HG02870 (cell line): ENCODE data around the gene CCDC78.

Experiments used
- ATAC-seq: cut with Tn5 transposase; IDR thresholded peaks from one replicate; pipeline ENCODE4 v1.9.1; 2021; ENCODE audit warnings: mild to moderate bottlenecking, moderate library complexity; ENCODE audit not compliant: unreplicated experiment

CCDC78 gene

GRCh38 chr16:725463-726187 is 618 bp downstream of the CCDC78 start:
- ATAC-seq = no peak

DNA sequence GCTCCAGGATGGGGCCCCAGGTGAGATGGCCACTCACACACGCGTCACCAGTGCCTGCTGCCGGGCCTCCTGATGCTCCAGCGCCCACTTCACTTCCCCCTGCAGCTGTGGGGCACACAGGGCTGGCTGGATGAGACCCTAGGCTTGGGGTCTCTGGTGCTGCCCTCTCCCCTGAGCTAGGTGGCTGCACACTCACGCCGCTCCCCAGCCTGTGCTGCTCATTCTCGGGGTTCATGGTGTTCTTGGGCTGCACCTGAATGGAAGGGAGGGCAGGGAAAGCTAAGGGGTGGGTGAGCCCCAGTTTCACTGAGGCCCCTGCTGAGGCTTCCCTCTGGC is 1.2 kb downstream of the CCDC78 start:
- no peak for ATAC-seq

DNA sequence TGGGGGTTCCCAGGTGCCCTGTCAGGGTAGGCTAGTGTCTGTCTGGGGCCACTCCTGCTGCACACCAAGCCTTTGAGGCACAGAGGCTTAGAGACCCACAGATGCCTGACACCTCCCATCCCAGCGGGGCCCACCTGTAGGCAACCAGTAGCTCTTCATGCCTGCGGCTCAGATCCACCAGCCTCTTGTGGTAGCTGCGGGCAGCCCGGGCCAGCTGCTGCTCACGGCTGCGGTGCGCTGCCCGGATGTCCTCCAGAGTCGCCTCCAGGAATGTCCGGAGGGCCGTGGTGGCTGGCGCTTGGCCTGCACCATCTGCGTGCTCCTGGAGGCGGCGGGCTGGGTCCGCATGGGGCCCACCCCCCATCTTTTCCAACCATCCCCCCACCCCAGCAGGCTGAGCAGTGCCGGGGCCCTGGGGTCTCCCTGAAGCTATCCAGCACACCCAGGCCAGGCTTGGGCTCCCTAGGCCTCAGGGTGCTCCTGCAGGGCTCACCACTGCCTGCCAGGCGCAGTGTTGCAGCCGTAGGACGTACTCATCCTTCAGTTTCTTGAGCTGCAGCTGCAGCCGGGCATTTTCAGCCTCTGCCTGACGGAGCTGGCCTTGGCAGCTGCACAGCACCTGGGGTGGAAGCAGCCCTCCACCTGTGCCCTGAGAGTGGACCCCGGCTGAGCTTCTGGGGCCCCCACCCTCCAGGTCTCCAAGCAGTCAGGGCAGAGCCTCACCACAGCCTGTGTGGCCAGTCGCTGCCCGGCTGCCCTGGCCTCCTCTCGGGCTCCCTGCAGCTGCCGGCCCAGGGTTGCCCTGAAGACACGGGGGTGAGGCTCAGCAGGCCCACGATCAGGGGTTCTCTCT is 1.8 kb downstream of the CCDC78 start:
- ATAC-seq = no peak

DNA sequence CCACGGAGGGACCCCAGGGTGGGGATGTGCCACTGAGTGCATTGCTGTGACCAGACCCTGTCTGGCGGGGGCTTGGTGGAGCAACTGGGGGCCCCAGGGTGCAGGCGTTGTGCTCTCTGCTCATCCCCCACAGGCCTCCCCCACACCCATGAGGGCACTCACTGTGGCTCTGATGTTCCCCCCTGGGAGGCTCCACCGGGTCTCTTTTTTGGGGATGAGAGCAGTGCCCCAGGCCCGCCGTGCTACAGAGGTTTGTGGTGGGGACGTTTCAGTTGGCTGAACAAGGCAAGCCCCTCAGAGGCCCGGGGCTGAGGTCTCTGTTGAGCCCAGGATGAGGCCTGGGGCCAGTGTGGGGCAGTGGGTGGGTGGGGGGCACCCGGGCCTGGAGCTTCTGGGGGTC is 2.5 kb downstream of the CCDC78 start:
- no peak for ATAC-seq

DNA sequence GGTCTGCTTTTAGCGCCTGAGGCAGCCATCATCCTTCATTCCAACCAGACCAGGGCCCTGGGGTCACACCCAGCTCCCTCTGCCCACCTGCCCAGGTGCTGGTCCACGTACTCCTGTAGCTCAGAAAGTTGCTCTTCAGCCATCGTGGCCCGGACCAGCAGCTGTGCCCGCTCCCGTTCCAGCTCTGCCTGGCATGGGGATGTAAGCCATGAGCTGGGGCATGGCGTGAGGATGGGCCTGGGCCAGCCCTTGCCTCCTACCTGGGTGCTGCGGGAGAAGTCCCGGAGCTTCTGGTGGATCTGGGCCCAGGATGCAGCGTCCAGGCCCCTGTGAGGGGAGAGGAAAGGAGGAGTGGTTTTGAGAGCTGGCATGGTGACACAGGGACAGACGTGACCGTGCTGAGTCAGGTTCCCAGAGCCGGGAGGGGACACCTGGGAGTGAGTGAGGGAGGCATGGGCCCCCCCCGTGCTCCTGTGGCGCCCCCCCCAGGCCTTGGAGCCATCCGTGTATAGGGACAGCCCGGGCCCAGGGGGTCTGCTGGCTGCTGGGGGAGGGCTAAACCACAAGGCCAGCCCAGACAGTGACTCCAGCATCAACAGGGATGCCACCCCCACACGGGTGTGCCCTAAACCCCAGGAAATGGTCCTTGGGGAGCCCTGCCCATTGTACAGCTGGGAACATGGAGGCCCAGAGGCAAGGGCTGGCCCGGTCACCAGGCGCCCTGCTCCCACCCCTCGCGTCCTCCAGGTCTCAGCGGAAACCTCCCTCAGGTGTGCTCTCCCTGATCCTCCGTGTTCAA is 3.2 kb downstream of the CCDC78 start:
- ATAC-seq = no peak

DNA sequence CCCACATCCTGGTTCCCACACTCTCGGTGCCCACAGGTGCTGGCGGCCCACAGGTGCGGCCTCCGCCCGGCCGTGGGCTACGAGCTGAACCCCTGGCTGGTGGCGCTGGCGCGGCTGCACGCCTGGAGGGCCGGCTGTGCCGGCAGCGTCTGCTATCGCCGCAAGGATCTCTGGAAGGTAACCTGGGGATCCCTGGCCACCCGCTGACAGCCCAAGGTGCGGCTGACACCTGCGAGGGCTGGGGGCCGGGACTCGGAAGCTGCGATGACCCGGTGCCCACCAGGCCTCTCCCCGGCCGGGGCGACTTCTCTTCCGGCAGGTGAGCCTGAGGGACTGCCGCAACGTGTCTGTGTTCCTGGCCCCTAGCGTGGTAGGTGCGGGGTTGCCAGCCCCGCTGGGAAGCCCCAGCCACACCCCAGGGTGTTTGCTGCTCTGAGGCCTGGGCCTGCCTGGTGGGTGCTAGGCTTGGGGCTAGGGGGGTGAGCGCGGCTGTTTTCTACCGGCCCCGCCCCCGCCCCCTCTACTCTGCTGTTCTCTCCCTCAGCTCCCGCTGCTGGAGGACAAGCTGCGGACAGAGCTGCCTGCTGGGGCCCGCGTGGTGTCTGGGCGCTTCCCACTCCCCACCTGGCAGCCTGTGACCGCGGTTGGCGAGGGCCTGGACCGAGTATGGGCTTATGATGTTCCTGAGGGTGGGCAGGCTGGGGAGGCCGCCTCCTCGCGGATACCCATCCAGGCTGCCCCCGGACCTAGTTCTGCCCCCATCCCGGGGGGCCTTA is 4.3 kb downstream of the CCDC78 start:
- ATAC-seq = no peak

GRCh38 chr16:720990-721764 is 5.1 kb downstream of the CCDC78 start, which contains the start of gene ANTKMT:
Gene ANTKMT, plus strand, starts transcription at chr16:721146. Its CDS starts 129 bp downstream, at chr16:721275.
- peak; percentile 57 for ATAC-seq

DNA sequence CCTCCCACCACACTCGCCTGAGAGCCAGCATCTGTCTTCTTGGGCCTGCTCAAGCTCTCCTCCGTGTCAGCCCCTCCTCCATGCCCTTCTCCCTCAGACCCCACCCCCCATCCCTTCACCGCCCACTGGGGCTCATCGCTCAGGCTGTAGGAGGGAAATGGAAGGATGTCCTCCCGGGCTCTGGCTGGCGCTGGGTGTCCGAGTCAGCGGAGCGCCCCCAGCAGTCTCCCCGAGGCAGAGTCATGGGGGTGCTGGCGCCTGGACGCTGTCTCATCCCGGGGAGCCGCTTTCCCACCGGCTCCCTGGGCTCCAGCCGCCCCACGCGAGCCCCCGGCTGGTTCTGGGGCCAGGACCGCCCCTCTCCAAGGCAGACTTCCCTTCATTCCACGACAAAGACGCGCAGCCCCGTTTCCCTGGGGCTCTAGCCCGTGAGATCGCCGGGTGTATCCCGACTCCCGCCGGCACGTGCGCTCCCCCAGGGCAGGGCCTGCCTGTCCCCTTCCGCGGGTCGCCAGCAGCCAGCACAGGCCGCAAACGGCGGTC is 5.7 kb downstream of the CCDC78 start:
- no peak for ATAC-seq

GRCh38 chr16:719815-720446 is 6.3 kb downstream of the CCDC78 start:
- ATAC-seq = no peak

- ATAC-seq = no peak
Observed at GRCh38 chr16:718922-719321, 7.3 kb downstream of the CCDC78 start.

DNA sequence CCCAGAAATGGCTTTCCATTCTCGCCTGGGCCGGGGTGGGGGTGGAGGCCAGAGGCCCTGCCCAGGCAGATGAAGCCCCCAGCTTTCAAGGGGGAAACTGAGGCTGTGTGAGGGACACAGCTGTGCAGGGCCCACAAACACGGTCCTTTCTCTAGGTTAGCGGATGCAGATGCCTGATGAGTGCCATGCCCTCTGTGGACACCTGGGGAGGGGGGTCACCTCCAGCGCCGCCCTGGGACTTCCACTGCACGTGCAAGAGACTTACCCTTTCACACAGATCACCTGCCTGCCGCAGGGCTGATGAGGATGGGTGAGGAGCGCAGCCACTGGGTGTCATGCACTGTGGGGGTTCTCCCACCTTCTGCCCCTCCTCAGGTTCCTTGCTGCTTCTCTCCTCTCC is 7.9 kb downstream of the CCDC78 start:
- ATAC-seq = no peak

DNA sequence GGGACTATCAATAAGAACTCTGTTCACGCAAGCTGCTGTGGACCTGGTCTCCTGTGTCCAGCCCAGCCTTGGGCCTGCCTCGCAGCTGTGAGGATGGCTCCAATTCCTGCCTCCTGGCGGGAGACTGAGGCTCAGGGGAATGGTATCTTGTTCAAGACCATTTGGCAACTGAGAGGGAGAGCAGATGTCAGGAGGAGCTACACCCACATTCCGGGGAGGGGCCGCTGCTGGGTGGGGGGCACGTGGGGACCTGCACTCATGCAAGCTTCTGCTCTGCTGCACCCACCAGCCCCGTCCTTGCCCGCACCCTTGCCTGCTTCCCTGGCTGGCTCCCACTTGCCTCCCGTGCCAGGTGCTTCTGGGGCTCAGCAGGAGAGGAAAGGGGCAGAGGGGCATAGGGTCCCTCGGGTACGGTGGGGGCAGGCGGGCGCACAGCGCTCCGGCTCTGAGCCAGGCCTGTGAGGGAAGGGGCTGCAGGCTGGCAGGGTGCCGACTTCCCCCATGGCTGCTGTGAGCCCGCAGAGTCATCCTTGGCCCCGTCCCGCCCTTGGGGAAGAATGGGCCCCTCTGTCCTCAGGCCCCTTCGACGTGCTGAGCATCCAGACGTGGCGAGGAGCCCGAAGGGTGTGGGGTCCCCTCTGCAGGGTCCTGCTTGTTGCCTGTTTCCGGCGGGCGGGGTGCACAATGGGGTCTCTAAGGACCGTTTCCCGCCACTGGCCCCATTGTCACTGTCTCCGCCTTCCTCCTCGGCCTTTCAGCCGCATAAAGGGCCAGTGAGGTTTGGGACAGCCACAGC is 8.6 kb downstream of the CCDC78 start:
- ATAC-seq = no peak

DNA sequence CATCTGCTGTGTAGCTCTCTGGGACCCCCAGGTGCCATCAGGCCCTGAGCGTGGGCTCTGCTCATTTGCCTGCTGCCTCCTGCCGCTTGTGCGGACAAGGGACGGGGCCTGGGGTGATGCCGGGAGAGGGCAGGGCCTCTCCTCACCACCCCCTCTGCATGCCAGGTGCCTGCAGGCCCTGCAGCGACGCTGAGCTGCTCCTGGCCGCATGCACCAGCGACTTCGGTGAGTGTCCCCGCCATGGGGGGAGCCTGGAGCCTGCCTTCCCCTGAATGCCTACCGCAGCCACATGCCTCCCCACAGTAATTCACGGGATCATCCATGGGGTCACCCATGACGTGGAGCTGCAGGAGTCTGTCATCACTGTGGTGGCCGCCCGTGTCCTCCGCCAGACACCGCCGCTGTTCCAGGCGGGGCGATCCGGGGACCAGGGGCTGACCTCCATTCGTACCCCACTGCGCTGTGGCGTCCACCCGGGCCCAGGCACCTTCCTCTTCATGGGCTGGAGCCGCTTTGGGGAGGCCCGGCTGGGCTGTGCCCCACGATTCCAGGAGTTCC is 9.4 kb downstream of the CCDC78 start:
- ATAC-seq = no peak

GRCh38 chr16:716200-716568 is 10.1 kb downstream of the CCDC78 start:
- ATAC-seq = no peak

DNA sequence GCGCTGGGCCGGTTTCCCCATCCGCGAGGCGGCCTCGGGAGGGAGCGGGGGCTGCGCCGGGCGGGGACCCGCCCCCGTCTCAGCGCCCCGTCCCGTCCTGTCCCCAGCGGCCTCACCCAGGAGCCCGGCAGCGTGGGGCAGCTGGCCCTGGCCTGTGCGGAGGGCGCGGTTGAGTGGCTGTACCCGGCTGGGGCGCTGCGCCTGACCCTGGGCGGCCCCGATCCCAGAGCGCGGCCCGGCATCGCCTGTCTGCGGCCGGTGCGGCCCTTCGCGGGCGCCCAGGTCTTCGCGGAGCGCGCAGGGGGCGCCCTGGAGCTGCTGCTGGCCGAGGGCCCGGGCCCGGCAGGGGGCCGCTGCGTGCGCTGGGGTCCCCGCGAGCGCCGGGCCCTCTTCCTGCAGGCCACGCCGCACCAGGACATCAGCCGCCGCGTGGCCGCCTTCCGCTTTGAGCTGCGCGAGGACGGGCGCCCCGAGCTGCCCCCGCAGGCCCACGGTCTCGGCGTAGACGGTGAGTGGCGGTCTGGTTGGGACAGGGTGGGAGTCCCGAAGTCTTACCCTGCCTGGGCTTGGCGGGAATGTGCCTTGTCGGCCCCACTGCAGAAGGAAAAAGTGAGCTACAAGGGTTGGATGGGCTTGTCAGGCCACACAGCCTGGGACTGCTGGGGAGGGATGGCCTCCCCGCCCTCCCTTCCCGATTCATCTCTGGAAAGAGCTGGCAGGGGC is 10.6 kb downstream of the CCDC78 start:
- ATAC-seq = no peak

DNA sequence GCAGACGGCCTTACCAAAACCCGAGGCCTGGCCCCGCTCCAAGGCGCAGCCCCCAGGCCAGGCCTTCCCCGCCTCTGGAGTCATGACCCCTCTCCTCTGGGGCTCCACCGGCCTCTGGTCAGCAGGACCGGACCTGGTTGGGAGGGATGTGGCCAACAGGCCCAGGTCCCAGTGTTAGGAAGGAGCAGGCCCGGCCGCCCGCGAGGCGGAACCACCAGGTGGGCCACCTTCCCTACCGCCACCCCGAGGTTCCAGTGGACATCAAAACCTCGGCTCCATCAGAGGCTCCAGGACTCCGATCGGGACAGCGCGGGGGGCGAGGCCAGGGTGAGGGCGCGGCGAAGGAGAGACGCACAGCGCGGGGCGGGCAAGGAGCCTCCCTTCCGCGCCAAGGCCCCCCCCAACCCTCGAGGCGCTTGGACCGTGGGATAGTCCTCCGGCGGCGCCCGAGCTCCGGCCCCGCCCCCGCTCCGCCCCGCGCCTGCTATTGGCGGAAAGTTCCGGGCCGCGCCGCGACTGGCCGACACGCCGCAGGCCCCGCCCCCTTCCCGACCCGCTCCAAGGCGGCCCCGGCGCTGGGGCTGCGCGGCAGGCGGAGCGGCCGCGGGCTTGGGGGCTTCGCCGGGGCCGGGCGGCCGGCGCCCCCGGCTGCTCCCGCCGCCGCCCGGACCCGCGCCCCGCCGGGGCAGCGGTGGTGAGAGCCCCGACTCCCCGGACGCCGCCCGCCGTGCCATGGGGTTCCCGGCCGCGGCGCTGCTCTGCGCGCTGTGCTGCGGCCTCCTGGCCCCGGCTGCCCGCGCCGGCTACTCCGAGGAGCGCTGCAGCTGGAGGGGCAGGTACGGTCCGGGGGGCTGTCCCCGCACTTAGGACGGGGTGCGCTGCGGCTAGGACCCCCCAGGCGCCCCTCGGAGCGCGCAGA is 11.4 kb downstream of the CCDC78 start, which contains the start of gene METRN:
TSS of gene METRN (plus strand) at position 561 of the 919 bp plus-strand sequence. CDS start at position 733, 172 bp downstream.
- peak; percentile 65 for ATAC-seq
